ENCODE measurements around the gene RS1. TPM values are rescaled to one million over a fixed set of nuclear protein-coding genes. Genes with fewer than 3 reads are reported as not detected.

The RS1 gene
- total RNA-seq, 1 donor from 2014 or later, result not detected

DNA sequence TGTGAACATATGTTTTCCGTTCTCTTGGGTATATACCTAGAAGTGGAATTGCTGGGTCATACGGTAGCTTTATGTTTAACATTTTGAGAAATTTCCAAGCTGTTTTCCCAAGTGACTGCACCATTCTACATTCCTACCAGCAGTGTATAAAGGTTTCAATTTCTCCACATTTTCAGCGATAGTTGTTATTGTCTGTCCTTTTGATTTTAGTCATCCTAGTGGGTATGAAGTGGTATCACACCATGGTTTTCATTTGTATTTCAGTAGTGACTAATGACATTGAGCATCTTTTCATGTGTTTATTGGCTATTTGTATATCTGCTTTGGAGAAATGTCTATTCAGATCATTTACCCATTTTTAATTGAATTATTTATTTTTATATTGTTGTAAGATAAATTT lies 37.9 kb upstream of the RS1 start:
- no peak for DNase-seq (ENCODE audit: low read depth)
- Histone ChIP-seq H3K4me3 (ENCODE audit: insufficient read depth, low read depth, low read length) (no peak overlapping the region), H3K36me3 (ENCODE audit: insufficient read depth, low read length) (no peaks in the 10 kb centered on the region), H3K9me3 (ENCODE audit: insufficient read depth, low read depth, low read length) (no peaks in the 10 kb centered on the region), H3K27ac (ENCODE audit: low read depth, low read length) (no peak overlapping the region), H3K9ac (ENCODE audit: low read length) (no peak overlapping the region), H2AFZ (ENCODE audit: low read depth, low read length) (no peak overlapping the region), H3K4me2 (ENCODE audit: low read length) (no peak overlapping the region), H3K4me1 (ENCODE audit: insufficient read depth, low read length) (no peaks in the 10 kb centered on the region), H3K79me2 (ENCODE audit: insufficient read depth, low read length) (no peaks in the 10 kb centered on the region), H3K27me3 (ENCODE audit: insufficient read depth, low read length) (no peaks in the 10 kb centered on the region), H4K20me1 (ENCODE audit: insufficient read depth, low read length) (no peaks in the 10 kb centered on the region)
- H3K36me3 Mint-ChIP-seq (ENCODE audit: low read depth, unreplicated experiment), result no peaks in the 10 kb centered on the region
- no peaks in the 10 kb centered on the region for H3K4me1 Mint-ChIP-seq (ENCODE audit: low read depth, unreplicated experiment)
- H3K9me3 Mint-ChIP-seq (ENCODE audit: unreplicated experiment), result no peaks in the 10 kb centered on the region
- TF ChIP-seq EZH2 (IDR thresholded peaks at IDR 0.05; ENCODE audit: insufficient read depth, low read length), result no peak
- TF ChIP-seq, protein P1, sequence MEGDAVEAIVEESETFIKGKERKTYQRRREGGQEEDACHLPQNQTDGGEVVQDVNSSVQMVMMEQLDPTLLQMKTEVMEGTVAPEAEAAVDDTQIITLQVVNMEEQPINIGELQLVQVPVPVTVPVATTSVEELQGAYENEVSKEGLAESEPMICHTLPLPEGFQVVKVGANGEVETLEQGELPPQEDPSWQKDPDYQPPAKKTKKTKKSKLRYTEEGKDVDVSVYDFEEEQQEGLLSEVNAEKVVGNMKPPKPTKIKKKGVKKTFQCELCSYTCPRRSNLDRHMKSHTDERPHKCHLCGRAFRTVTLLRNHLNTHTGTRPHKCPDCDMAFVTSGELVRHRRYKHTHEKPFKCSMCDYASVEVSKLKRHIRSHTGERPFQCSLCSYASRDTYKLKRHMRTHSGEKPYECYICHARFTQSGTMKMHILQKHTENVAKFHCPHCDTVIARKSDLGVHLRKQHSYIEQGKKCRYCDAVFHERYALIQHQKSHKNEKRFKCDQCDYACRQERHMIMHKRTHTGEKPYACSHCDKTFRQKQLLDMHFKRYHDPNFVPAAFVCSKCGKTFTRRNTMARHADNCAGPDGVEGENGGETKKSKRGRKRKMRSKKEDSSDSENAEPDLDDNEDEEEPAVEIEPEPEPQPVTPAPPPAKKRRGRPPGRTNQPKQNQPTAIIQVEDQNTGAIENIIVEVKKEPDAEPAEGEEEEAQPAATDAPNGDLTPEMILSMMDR (IDR thresholded peaks at IDR 0.05; ENCODE audit: insufficient read depth, low read depth, low read length), result no peak
- no peak for FAIRE-seq
- H3K27ac Mint-ChIP-seq (ENCODE audit: unreplicated experiment), result no peak overlapping the region
- no peak overlapping the region for H3K4me3 Mint-ChIP-seq (ENCODE audit: unreplicated experiment)
- no peaks in the 10 kb centered on the region for H3K27me3 Mint-ChIP-seq (ENCODE audit: low read depth, unreplicated experiment)

GRCh38 chrX:18707426-18708049 lies 35.6 kb upstream of the RS1 start, which contains the start of gene PPEF1:
Gene PPEF1, plus strand, starts transcription at chrX:18707645. Its CDS starts 136 bp downstream, at chrX:18707781.
- H3K27me3 Mint-ChIP-seq (ENCODE audit: low read depth, unreplicated experiment), result no peaks in the 10 kb centered on the region
- Histone ChIP-seq H3K4me3 (ENCODE audit: insufficient read depth, low read depth, low read length) (no peak within 1 kb of the TSS), H3K9ac (ENCODE audit: low read length) (no peak within 1 kb of the TSS), H3K79me2 (ENCODE audit: insufficient read depth, low read length) (no peaks in the 10 kb centered on the region), H3K27me3 (ENCODE audit: insufficient read depth, low read length) (no peaks in the 10 kb centered on the region), H3K9me3 (ENCODE audit: insufficient read depth, low read depth, low read length) (no peaks in the 10 kb centered on the region), H3K4me1 (ENCODE audit: insufficient read depth, low read length) (peaks cover 3% of the 10 kb centered on the region), H3K4me2 (ENCODE audit: low read length) (no peak within 1 kb of the TSS), H3K36me3 (ENCODE audit: insufficient read depth, low read length) (no peaks in the 10 kb centered on the region), H4K20me1 (ENCODE audit: insufficient read depth, low read length) (no peaks in the 10 kb centered on the region), H2AFZ (ENCODE audit: low read depth, low read length) (no peak within 1 kb of the TSS), H3K27ac (ENCODE audit: low read depth, low read length) (no peak within 1 kb of the TSS)
- TF ChIP-seq, protein P1 (IDR thresholded peaks at IDR 0.05; ENCODE audit: insufficient read depth, low read depth, low read length), result no peak
- no peak for TF ChIP-seq EZH2 (IDR thresholded peaks at IDR 0.05; ENCODE audit: insufficient read depth, low read length)
- H3K27ac Mint-ChIP-seq (ENCODE audit: unreplicated experiment), result no peak within 1 kb of the TSS
- no peaks in the 10 kb centered on the region for H3K36me3 Mint-ChIP-seq (ENCODE audit: low read depth, unreplicated experiment)
- no peak within 1 kb of the TSS for H3K4me3 Mint-ChIP-seq (ENCODE audit: unreplicated experiment)
- peak; percentile 78 for FAIRE-seq
- DNase-seq (ENCODE audit: low read depth), result no peak
- no peaks in the 10 kb centered on the region for H3K4me1 Mint-ChIP-seq (ENCODE audit: low read depth, unreplicated experiment)
- no peaks in the 10 kb centered on the region for H3K9me3 Mint-ChIP-seq (ENCODE audit: unreplicated experiment)

Measured in astrocyte (in vitro differentiated cells and primary cell).